Fibroblast of the conjunctiva (primary cell): ENCODE measurements around the gene MYLK4.

ENCODE experiments used
- DNase-seq: peaks from one replicate; pipeline ENCODE4 v3.0.0-alpha.2; 2010; ENCODE audit warnings: low read depth

Gene MYLK4

DNA sequence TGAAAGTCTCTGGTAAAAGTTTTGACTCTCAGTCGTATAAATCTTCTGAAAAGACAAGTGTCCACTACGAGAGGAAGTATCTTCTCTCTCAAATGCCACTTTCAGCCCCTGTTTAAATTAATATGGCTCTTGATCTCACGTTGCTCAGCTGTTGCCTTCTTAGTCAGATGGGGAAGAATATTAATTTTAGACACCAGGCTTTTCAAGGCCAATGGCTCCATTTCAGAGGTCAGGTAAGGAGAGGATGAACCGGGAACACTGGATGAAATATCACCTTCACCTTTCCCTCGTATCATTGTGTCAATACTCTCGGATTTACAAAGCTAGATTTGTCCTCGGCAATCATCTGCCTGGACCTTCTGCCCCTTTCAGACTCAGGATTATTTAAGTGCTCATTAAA is at the start of gene MYLK4:
MYLK4 (minus strand) TSS at position 91 of the 400 bp plus-strand sequence. CDS start 1,628 bp downstream, outside the sequence.
- DNase-seq = no peak

DNA sequence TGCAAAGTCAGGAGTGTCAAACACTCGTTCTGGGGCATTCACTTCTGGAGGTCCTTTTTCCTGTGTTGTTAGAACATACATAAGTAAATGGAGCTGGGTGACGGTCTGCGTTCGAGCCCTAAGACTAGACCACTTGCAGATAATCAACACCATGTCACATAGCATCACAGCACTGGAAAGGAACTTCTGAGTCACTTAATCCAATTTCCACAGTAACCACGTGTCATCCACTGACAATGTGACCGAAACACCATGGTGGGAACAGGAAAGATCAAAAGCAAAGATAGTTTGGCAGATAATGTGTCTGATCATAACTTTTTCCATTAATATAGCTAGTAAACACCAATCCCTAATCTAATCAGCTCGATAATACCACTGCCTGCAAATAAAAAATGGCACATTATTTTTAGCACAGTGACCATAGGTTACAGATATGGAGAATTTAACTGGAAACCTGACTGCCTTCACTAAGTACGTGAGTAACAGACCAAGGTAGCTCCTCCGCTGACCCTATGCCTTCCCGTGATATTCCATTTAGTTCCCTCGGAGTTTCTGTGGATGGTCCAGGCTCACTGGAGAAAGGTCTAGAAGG is 49.3 kb upstream of the MYLK4 start:
- DNase-seq = no peak

DNA sequence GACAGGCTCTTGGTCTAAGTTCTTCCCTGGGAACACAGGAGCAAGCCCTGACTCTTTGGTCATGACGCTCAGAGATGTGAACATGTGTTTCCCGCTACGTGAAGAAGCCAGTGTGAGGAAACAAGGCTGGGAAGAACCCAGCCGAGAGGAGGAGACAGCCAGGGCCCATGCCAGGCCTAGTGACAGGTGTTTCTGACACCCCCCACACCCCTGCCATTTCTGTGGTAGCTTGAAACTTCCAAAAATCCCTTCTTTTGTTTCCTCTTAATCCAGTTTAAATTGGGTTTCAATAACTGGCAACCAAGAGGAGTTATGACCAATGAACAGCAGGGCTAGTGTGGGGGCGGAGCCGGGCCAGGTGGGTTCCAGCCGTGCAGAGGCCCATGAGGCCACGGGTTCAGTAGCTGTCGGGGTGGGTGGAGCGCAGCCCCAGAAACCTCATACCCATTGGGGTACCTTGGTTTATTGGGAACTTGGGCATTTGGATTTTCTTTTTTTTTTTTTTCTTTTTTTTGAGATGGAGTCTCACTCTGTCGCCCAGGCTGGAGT is 47.9 kb upstream of the MYLK4 start:
- DNase-seq = no peak

DNA sequence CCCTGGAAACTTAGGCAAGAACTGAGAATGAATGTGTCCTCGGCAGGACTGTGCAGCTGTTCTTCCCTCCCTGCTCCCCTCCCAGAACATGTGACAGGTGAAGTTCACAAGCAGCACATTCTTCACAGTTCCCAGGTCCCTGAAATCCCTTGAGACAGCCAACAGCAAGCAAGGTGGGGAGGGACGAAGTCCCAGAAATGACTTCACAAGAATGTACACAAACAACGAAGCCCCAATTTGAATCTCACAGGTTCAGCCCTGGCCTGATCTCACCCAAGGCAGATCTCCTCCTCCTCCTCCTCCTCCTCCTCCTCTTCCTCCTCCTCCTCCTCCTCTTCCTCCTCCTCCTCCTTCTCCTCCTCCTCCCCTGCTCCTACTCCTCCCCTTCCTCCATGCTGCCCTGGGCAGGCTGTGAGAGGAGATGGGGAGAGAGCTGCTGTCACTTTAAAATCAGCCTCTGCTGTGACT is 46.9 kb upstream of the MYLK4 start:
- DNase-seq = no peak

DNA sequence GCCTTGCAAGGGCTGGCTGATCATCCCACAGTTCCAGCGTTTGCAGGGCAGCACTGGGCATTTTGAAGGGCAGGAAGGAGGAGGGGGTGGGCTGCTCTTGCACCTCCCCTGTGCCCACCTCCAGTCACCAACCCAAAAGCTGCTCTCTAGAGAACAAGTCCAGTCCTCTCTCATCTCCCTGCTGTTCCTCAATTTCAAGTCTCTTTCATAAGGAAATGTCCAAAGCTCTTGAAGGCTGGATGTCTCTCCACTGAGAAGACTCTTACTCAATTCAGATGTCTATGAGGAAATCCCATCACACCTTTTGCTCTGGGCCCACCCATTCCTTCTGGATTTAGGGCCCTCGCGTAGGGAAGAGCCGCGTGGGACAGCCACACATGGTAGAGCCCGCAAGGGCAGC is 46.1 kb upstream of the MYLK4 start:
- no peak for DNase-seq

DNA sequence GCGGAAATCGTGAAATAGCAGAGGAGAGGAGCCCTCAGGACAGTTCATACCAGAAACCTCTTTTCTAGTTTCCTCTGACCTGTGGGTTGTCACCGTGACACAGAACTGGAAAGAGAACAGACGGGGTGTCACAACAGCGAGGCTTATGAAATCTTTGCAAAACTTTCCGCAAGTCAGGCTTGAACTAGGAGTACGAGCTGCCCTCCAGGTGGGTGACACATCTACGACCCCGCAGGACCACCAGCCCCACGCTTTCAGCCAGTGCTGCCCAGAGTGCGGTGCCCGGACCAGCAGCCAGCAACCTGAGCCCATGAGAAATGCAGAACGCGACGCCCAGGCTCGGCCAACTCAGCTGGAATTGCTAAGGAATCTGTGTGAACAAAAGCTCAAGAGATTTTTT is 45.2 kb upstream of the MYLK4 start:
- DNase-seq = no peak

DNA sequence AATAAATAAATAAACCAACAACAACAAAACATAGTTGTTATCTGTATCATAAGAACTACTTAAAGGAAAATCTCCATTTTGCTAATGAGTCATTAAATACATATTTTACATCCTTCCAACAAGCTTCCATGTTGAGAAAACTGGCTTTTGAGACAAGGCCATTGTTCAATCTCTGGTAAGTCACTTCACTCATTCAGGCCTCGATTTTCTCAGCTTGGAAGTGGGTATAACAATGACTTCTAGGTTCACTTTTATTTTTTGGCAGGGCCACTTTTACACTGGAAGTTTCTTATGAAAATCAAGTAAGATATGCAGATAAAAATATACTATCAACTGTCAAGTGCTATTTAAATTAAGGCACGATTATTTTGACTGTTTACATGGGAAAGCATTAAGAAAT is 44.4 kb upstream of the MYLK4 start:
- DNase-seq = no peak

DNA sequence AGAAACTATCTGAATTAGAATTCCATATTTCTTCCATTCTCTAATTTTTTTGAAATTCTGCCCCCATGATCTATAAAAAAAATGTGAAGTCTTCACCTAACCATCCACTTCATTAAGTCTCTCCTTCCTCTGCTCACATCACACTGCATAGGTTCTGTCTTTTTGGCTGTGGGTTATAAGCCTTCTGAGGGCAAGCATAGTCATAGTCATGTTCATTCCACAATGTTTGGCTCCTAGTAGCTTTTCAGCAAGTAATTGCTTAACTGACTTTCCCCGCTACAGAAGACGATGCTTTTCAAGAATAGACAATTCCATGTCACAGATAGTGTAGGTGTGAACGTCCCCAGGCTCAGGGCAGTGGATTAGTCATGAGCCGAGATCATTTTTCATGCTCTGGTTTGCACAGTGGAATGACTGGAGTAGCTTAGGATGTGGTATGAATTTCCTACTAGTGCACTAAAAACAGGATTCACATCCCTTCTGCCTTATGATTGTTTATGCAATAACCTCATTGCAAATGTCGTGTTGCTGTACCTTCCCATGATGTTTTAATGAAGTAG is 43.5 kb upstream of the MYLK4 start:
- DNase-seq = no peak

DNA sequence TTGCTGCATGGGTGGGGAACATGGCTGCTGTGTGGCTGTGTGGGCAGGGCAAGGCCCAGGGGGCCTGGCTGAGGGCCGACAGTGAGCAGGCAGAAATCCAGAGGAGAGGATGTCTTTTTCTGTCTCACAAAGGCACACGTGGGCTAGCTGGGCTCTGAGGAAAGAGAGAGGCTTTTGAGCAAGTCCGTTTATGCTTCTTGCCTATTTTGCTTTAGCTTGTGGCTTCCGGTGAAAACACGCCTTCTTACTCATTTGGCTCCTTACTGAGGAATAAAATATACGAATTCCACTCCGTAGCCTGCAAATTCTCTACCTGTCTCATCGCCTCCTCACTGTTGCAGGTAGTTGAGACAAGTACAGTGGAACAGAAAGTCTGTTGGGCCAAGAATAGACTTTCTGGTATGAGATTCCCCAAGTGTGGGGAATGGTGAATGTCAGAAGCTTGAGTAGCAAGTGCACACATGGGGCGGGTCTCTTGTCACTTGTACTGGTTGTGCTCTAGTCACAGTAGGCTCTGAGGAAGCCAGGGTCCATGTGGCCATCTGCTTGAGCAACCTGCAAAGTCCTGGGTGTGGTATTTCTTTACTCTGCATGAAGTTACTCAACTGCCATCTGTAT is 42.9 kb upstream of the MYLK4 start:
- DNase-seq = no peak

DNA sequence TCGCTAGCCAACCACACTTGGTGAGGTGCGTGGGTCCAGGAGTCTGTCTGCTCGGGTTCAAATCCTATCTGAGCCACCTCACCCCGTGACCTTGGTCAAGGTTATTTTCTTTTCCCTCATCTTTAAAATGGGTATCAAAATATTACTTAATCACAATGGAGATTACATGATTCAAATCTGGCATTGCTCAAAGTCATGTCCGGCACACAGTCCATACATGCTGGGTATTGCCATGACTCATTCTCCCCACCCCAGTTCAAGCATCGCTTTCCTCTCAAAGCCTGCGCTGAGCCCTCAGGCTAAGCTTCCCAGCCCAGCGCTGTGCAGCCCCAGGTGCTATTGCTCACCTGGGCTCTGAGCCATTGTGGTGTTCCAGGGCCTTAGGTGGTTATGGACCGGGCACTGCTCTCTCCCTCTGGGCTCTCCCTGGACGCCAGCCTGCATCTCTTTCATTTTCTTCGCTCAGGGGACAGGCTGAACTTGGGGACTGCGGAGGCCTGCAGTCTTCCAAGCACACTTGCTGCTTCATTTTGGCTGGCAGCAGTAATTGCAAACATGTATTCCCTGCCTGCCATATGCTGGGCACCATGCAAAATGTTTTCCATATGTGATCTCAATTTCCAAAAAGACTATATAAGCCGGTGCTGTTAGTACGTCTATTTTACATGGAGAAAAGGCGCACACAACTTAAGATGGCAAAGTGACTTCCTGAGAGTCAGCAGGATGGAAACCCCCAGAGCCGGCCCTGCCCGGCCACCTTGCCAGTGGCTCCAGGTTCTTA is 41.8 kb upstream of the MYLK4 start:
- no peak for DNase-seq

DNA sequence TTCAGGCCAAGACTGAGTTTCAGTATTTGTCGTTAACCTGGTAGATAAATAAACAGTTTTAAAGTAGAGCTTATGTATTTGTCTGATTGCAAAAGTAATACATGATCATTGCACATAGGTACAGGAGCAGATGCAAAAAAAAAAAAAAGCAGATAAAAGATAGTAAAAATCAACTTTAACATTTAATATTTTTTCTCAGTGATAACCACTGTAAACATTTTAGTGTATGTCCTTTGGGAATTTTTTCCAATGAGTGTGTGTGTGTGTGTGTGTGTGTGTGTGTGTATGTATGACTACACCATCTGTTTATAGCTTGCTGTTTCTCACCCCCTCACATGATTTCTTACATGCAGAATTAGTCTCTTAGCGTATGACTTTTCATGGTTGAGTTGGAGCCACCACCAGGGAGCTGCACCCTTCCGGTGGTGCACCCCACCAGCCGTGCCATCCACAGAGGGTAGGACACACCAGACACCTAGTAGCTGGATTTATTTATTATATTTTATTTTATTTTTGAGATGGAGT is 40.8 kb upstream of the MYLK4 start:
- no peak for DNase-seq

DNA sequence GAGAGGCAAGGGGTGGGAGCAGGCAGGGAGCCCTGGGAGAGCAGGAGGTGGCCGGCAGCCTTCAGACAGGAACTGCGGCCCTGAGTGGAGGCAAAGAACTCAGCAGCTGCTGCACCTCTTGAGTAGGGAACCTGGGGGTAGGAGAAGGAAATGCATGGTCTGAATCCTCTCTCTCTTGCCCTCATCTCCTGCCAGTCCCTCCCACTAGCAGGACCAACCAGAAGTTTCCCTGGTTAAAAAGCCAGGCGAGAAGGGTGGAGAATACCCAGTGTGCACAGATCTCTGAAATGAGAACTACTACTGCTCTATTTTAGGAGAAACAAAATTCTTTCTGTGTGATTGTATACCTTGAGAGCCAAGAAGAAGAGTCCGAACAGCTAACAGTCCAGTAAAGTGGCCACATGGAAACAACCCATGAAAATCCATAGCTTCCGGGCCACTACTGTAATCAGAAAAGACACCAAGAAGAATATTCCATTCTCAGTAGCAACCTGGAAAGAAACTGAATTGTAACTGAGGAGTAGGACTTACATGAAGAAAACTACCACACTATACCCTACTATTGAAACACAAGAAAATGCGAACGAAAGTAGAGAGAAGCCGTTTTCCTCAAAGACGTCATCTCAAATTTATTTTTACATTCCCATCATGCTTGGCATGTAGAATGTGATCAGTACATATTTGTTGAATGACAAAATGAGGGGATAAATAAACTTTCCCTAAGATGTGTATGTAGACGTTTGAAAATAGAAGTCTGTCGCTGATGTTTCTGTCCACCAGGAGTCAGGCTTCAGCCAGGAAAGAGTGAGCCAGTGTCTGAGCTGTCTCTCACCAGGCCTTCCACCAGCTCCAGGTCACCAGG is 40.1 kb upstream of the MYLK4 start:
- peak; percentile 80 for DNase-seq

DNA sequence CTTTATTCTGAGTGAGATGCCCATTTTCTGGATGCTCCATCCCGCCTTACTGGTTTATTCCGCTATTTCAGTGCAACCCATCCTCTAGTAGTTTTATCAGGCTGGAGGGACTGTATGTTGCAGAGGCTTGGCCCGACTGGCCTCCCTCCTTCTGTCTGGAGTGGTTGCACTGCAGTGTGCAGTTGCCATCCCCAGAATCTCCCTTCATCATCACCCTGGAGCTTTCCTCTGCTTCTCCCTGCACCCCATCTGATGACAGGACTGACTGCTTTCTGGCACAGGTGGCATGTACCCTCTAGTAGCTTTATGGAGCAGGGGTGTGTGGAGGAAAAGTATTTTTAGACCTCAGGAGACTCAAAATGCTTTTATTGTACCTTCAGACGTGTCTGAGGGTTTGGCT is 35.5 kb upstream of the MYLK4 start:
- no peak for DNase-seq

DNA sequence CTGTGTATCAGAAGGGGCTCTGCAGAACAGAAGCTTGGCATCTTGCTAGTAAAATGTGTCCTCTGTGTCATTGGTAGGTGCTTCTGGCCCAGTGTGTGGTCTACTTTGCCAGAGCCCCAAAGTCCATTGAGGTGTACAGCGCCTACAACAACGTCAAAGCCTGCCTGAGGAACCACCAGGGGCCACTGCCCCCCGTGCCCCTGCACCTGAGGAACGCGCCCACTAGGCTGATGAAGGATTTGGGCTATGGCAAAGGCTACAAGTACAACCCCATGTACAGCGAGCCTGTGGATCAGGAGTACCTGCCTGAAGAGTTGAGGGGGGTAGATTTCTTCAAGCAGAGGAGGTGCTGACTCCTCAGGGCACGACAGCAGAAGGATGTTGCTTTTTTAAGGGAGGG is 34.2 kb upstream of the MYLK4 start:
- DNase-seq = no peak

DNA sequence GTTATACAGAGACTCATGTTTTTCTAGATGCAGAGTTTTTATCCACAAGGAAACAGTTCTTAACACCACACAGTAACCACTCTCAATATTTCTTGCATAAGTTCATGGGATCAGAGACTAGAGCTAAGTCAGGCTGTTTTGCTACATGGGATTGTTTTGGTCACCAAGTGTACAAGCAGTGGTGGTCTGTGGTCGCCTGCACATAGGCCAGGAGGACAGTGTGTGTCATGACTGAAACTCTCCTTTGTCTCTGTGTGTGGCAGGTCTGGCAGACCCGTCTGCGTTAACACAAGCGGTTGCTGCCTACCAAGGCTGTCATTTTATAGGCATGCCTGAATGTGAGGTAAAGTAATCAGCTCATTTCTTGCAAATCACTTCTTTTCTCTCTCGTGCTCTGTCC is 33.3 kb upstream of the MYLK4 start:
- no peak for DNase-seq

DNA sequence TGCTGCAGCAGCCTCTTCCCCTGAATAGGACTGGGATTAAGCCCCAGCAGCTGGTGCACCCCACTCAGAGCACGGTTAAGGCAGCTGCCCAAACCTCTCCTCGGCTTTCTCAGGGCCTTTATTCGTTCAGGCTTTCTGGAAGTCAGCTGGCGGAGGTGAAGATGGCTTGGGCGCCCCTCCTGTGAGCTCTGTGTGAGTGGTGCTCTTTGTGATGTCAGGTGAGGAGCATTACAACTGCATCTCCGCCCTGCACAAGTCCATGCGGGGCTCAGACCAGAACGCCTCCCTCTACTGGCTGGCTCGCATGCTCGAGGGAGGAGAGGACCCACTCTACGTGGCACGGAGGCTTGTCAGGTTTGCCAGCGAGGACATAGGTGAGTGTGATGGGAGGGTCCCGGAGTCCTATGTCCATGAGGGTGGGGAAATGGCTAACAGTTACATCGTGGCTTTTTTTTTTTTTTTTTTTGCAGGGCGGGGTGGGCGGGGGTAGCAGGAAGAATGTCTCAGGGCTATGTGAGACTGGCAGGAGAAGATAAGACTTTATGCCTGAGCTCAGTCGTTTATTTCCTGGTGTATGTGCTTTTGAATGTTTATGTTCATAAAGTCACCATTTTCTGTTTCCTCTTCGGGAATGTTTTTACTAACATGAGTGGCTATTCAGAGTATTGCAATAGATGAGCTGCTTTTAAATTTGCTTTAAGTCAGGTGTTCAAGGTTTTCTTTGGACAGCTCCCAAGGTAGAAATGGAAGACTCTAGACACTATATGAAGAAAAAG is 32.7 kb upstream of the MYLK4 start:
- no peak for DNase-seq

DNA sequence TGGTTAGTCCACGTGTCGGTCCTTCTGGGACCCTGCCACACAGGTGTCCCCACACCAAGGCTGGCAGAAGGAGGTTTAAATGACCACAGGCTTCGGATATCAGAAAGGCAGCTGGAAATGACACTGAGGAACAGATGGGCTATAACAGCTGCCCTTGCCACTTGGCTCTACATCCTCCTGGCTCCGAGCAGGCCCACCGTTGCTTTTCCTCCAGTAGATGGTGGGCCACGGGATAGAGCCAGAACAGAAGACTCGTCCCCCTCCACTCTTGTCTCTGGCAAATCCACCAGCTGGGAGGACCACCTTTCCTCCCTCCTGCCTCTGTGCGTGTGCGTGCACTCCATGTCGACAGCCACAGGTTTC is 32.1 kb upstream of the MYLK4 start:
- no peak for DNase-seq

DNA sequence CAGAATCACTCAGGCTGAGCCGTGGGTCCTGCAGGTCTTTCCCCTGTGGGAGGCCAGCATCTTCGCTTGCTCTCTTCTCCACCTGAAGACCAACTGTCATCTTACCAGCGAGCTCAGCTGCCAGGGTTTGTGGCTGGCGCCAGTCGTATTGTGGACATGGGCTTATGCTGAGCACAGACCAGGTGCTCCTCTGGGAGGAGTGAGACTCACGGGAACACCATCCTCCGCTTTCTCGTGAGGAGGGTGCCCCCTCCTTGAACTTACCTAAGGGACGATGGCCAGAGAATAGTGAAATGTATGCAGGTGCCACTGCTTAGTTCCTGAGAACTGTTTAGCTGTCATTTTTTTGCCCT is 31.6 kb upstream of the MYLK4 start:
- DNase-seq = no peak

DNA sequence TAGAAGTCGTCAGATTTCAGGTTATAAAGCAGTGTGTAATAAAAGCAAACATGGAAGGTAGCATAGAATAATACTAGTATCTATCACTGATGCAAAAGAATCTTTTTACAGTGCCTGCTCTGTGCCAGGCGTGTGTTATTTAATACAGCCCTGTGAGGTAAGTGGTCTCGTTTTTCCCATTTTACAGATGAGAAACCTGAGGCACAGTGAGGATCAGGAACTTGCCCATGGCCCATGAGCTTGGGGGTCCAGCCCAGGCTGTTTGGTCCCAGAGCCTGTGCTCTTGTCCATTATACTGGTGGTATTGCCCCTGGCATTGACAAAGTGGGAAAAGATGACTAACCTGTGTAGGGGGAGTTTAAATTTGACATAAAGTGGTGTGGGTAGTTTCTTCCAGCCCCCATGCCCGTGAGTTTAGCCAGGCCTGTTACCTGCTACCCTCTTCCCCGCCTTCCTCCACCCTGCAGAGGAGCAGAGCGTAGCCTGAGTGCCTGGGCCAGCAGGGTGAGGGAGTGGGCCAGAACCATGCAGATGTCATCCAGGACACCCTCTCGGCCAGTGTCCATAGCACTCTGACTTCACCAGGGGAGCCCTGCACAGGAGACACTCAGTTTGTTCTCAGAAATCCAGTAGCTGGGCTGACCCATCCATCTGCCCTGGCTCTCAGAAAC is 31.1 kb upstream of the MYLK4 start:
- DNase-seq = no peak

DNA sequence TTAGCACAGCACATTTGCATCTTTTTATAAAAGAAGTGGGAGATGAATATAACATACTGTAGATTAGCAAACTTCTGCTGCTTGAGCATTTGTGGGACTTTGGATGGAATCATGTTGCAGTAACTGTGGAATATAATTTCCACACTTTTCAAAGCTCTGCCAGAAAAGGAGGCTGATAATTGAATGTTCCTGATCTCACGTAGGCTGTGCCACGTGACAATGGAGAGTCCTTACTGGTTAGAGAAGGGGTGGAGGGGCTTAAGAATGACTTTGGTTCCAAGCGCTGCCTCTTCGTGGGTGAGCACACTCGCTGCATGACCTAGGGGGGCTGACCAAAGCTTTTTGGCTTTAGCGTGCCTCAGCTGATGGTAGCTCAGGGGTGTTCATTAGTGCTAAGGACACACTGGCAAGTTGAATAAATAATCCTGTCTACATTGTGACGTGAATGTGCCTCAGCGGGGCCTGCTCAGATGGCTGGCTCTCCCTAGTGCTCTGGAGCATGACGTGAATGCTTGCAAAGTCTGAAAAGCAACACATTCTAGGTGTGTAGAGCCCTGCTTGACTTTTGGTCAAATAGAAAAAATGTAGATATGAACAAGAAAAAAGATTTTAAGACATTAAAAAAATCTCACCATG is 29.5 kb upstream of the MYLK4 start:
- no peak for DNase-seq
